ENCODE results near the gene NACA2.
"Not testable (repeated sequence)": the region's sequence is repeated elsewhere in the genome, so short reads cannot be mapped to it uniquely, and the experiment has no call there.

Gene NACA2

DNA sequence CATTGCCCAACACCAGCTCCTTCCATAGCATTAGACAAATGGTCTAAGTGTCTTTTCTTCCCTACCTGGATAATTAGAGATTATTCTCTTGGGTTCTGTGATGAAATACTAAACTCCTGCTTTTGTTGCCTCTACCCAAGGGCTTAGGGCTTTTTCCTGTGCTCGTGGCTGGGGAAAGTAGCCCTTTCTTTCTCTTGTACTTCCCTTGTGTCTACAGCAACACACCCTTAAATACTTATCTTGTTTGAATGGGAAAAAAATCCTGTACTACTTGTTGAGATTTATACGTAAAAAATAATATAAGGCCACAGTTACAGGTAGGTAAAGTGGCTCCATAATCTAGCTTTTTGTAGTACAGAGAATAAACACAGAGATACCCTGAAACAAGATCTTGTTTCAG, 7.0 kb upstream of the NACA2 start:
- no peak for DNase-seq

DNA sequence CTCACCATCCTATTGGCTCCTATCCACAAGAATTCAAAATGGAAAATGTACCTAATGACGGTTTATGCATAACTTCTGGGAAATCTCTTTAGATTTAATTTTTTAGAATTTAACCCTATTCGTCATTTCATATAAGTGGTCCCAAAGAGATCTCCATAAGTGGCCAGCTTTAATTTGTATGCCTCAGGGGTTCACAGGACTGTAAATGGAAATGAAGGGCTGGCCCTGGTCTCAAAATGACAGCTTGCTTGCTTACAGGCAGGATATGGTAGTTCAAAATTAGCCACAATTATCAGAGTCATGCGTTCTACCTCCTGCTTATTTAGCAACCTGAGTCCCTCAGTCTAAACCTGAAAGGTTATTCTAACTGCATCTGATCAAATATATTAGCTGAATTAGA, 6.6 kb upstream of the NACA2 start:
- no peak for DNase-seq

DNA sequence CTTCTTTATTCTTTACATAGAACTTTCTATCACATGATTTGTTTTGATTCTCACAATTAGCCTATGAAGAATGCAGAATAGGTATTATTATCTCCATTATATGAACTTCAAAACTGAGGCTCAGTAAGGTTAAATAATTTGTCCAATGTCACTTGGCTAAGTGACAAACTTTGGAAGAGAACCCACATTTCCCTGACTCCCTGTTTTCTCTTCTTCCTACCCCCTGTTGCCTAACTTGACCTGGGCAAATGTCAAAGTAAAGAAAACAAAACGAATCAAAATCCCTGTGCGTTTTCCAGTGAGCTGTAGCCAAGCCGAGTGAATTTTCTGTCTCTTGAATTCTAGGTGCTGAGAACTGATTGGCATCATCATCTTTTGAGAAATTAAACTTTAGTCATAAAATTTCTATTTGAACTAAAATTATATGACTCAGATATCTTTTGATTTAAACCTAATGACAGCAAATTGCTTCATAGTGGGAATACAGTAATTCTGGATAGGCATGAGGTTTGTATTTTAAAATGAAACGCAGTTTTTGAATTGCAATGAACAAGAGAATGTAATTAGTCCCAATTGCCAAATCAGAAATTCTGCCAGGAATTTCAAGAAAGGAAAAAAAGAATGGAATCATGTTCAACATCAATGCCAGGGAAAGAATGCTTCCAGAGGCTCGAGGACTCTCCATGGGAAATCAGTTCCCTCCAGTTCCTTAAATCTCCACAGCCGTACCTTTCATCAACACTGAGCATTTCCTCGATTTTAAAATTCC, 4.6 kb upstream of the NACA2 start:
- DNase-seq = no peak

DNA sequence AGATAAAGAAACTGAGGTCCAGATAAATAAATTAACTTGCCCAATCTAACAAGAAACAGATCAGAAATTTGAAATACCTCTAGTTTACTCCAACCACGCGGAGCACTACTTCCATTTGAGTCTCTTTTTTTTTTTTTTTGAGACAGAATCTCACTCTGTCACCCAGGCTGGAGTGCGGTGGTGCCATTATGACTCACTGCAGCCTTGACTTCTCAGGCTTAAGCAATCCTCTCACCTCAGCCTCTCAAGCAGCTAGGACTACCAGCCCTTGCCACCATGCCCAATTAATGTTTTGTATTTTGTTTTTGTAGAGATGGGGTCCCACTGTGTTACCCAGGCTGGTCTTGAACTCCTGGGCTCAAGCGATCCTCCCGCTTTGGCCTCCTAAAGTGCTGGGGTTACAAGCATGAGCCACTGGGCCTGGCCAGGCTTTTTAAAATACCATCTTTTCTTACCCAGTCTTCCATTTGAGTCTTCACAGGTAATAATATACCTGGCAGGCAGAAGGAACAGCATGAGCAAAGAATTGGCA, 3.3 kb upstream of the NACA2 start:
- no peak for DNase-seq

DNA sequence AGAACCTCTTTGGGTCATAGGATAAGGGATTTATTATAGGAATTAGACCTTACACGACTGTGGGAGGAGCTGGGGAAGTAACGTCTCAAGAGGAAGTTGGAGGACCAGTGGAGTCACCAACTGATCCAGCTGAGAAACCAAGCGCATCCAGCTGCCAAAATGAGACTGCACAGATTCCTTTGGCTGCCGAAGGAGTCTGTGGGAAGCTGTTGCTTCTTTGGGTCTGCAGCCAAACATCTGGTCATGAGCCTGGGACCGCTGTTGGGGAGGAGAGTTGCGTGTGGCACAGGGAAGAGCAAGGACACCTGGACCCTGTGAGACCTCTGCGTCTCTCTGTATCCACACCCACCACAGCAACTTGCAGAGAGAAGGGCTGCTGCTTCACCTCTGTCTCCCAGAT, 2.4 kb upstream of the NACA2 start:
- no peak for DNase-seq

DNA sequence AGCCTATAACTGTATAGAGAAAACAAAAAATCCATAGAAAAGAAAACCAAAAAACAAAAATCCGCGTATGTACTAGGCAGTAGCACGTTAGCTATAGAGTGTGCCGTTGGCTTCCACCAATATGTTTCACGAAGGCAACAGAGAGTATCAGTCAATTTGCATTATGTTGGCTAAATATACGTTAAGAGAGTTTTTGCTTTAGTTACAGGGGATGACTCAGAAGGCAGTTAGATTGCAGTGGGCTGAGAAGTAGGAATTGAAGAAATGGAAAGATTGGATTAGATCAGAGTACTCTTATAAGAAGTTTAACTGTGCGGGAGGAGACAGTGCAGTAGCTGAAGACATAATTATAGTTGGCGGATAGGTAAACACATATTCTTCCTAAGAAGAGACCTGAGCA, 911 bp upstream of the NACA2 start:
- DNase-seq = no peak

DNA sequence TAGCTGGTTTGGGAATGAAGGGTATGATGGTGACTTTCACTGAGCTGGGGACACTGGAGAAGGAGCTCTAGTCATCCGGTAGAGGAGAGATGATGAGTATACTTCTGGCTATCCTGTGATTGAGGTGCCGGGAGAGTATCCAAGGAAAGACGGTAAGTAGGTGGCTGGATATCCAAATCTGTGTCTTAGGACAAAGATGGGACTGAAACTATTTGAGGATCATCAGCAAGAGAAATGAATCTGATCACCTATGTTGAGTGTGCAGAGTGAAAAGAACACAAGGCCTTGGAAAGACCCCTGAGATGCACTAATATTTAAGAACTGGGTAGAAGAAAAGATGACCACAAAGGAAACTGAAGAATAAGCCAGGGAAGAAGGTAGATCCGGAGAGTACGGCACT, 1.0 kb downstream of the NACA2 start:
- DNase-seq = no peak

DNA sequence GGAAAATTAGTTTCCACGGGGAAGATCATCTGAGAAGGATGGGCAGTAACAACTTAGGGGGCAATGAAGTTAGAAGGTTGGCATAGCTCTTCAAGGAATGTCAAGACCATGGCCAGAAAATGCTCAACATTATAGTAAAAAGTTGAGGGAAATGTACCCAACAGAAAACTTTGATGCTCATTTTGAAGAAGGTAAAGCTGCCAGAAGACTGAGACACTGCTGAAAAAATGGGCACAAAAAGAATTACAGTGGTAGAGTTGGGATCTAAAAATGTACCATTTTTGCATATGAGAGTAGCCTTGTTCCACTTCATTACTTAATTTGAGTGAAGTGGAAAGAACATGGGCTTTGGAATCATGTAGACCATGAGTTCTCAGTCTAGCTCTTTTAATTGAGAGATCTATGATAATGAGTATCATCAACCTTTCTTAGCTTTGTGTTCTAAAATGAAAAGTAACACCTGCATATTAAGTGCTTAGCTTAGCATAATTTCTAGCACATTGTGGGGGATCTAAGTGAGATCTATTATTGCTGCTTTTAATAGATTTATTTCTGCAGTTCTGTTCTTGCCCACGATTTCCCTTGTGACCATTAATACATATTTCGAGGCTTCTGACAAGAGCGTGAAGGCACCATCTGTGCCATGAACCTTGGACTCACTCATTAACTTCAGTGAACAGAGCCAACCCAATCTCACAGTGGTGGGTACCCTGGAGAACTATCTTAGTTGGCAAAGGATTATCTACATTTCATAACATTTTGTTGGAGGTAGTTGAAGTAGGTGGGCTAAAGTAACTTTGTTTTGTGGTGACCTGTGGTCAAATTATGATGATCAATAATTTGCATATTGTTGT, 3.0 kb downstream of the NACA2 start:
- no peak for DNase-seq

DNA sequence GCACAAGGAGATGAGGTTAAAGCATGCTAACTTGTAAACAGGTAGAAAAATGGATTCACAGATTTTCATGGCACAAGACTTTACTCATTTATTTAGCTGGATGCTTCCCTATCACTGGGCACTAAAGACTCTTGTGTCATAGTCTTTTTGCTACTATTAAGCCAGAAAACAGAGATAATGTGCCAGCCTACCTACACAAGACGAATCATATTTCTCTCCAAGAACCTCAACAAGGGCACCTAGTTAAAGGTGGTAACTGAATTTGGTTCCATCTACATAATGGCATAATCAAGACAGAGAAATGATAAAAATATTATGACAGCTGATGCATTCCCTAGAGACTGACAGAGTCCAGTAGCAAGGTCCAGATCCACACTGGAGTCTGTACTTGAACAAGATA, 3.8 kb downstream of the NACA2 start:
- DNase-seq = no peak

DNA sequence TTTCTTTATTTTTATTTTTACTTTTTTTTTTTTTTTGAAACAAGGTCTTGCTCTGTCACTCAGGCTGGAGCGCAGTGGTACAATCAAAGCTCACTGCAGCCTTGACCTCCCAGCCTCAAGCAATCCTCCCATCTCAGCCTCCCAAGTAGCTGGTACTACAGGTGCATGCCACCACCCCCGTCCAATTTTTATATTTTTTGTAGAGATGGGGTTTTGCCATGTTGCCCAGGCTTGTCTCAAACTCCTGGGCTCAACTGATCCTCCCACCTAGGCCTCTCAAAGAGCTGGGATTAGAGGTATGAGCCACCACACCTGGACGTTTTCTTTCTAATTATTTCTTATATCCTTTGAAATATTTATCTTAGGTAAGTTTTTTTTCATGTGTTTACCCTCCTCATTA, 4.4 kb downstream of the NACA2 start:
- DNase-seq = not testable (repeated sequence)

DNA sequence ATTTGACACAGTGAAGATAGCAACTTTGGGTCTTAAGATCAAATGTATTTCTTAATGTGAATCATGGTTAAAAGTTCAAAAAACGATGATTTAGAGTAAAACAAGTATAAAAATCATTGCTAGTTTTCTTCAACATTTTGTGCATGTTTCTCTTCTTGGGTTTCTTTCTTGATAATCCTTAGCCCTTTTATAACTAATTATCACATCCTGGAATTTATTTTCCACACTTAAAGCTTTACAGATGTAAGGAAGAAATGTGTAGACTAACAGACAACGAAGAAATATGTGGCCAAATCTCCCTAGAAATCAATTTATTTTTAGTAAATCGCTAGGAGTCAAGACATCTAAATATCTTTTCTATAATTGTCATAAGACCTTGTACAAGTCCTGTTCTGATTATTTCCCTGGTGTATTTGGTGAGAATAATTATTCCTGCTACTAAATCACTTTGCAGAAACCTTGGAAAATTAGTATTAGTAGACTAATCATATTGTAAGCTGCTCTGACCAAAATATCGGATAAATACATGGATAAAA, 4.9 kb downstream of the NACA2 start:
- no peak for DNase-seq

DNA sequence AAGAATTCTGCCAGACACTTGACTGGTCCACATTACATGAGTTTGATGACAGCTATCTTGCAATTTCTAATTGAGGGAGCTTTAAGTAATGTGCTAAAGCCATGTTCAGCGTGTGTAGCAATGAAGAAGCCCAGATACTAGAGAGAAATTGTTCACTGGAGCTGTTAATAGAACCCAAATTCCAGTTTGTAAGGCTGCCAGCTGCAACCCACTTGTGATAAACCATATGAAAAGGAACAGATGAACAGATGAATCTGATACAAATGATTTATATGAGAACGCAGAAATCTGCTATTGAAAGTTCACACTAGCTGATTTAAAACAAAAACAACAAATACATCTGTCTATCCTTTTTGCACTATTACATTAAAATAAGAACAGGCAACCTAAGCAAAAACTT, 6.2 kb downstream of the NACA2 start:
- no peak for DNase-seq

DNA sequence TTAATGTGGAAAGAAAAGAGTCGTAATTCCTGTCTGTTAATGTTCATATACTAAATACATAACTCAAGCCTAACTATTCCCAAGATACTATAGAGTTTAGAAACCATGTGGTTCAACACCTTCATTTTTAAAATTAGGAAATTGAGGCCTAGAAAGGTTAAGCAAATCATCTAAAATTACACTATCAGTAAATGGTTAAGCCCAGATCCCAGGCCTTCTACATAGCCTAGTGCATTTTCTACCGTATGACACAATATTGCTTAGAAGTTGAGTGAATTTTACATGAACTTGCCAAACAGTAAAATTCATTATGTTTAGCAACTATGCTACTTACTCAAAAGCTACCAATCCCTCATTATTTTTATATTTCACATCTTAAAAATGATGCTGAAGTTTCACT, 6.8 kb downstream of the NACA2 start:
- no peak for DNase-seq

DNA sequence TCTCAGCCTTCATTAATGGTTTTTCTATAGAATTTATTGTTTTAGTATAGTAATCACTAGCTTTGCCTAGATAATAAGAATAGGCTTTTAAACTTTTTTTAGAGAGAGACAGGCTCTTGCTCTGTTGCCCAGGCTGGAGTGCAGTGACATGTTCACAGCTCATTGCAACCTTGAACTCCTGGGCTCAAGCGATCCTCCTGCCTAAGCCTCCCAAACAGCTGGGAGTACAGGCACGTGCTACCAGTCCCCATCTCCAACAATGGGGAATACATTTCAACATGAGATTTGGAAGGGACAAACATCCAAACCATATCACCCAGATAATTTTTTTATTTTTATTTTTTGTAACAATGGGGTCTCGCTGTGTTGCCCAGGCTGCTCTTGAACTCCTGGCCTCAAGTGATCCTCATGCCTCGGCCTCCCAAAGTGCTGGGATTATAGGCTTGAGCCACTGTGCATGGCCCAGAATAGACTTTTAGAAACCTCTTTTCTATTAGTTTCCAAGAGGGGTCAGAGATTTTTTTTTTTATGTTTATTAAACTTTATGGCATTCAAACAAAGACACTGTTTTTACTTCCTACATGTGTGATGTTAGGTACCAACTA, 7.3 kb downstream of the NACA2 start:
- DNase-seq = no peak

DNA sequence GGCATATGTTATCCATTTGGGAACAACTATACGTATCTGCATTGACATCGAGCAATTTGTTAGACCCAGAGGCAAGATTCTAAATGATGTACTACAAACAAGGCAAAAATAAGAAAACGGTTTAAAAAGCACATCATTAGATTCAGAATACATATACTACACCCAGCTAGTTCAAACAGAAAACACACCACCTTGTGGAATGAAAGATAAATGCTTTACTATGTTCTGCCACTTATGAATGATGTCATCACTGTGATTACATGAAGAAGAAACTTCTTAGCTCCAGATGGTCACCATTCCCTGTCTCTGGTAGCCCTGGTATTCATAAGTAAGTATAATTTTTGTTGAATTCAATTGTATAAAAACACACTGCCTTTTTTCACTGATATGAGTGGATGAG, 7.8 kb downstream of the NACA2 start:
- DNase-seq = no peak

DNA sequence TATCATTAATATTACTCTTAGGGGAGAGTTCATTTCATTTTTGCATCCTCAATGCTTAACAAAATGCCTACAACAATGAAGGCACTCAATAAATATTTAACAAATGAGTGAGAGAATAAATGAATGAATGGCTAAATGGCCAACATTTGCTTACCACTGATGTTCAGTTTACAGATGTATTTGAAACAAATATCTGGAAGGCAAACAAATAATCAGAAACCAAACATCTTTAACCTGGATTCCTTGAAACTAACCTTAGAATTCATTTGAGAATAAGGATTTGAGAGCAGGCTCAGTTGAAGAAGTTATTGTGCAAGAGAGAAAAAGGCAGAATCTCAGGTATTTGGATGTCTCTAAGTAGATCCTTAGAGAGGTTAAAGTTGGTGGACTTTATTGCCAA, 8.4 kb downstream of the NACA2 start:
- DNase-seq = no peak

DNA sequence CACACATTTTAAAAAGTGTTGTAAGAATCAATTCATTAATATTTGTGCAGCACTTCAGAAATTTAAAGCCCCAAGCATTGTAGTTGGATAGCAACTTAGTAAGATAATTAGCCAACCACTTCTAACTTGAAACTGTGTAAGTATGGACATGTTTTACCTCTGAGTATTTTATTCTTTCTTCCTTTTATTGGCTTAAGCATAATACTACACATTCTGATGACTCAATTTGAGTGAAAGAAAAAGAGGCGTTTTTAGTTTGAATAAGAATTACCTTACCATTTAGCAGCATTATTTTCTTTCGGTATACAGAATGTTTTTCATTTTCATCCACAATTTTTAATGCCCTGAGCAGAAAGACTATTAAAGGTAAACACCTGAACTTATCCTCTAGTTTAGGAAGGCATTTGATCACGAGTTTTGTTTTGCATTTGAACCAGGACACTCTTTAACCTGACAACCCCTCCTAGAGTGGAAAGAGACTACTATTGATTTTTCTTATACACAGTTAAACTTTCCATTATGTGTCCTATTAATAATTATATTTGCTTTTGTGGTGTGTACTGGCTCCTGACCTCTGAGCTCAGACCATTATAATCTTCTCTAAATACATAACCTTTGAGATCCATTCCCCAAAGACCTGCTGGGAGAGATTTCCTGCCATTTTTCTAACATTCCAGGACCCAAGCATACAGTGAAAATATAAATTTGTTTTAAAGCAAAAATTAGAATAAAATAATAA, 9.2 kb downstream of the NACA2 start:
- DNase-seq = no peak

DNA sequence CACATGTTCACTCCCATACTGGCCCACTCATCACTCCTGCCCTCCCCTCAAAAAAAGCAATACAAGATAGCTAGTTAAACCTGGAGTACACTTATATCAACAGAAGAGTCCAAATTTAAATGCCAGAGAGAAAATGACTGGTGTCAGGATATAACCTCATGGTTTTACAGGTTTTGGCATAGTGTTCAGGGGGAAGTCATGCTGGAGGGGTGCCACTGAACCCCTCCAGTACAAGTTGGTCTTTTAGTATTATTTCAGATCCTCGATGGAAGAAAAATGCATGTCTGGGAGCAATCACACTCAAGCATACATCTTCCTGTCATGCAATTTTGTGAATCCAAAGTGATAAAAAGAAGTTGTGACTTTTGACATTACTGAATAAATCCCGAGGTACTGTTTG, 10.5 kb downstream of the NACA2 start:
- DNase-seq = no peak

DNA sequence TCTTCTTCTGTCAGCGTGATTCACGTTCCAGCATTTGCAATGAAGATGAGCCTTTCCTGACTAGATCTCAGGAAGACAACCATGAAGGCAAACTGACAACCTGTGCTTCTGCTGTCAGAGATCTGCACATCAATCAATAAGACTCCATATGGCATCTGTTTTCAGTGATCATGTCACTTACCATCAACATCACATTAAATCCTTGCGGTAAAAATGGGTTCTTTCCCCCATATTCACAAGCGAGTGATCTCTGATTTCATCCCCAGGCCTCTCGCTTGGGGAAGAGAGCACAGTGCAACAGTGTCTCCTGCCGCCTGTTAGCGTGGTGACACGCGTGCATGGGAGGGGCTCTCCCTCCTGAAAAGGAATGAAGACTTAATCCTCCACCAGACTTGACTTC, 11.1 kb downstream of the NACA2 start:
- no peak for DNase-seq

DNA sequence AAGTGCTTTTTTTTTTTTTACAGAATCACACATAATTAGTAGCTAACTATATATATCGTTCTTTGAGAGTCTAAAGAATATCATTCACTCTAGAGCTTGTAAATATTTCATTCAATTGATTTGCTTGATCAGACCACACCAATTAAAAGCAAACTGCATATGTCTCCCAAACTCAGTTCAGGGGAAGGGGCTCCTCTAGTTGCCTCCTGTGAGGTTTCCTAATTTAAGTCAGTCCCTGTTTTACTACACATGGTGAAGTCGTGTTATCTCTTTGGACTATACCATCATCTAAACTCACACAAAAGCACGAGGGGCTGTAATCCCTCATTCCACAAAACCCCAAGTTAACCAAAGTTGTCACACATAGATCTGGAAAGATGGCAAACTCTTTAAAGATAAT, 11.7 kb downstream of the NACA2 start:
- no peak for DNase-seq

DNA sequence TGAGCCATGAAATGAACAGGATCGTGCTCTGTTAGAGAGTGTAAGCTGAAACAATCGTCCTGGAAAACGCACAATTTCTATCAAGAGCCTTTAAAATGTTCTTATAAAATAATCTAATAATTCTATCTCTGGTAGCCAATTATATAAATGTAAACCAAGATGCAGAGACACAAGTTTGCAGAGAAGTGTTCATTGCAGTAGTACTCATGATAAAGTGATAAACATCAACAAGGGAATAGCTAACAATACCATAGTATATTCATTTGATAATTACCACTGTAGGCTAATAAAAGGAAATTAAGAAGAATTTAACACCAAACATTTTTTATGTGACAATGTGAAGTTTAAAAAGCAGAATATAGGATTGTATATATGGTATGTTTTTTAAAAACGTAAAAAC, 12.4 kb downstream of the NACA2 start:
- no peak for DNase-seq

DNA sequence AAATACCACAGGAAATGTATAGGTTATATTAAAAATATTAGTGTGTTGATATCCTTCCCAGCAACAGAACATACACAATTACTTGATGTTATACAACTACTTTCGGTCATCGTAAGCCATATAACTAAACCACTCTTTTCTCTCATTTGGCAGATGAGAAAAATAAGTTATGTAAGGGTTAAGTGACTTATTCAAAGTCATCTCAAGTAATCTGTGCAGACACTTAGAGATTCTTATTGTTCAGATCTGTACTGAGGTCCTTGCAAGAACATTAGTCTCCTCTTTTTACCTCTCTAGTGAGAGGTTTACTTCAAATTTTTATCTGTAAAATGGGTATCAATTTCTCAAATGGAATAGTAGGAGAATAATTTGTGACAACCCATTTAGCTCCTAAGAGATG, 15.0 kb downstream of the NACA2 start:
- DNase-seq = no peak
